IMR-90 (cell line): ENCODE data around the gene ABHD15. TPM values are rescaled to one million over a fixed set of nuclear protein-coding genes. Genes with fewer than 3 reads are reported as not detected.
A peak's percentile ranks its signal among the peaks of the same experiment; 100 is the strongest.

Experiments
- ATAC-seq: fragments of 200-7000 bp; cut with Tn5 transposase; 2 replicates; pipeline ENCODE4 v1.9.1; 2020; ENCODE audit warnings: low read depth, mild to moderate bottlenecking, moderate library complexity
- BruUV-seq: library from RNA; stranded (reverse); fragments of 400-500 nt; replicated peaks from 2 replicates; lab custom pipeline; 2021; lab: Mats Ljungman, UMichigan
- CTCF ChIA-PET: fragments of 300-600 bp; formaldehyde crosslinking; extraction: SDS; loops from one replicate; lab custom pipeline; 2021; ENCODE audit warnings: antibody characterized with exemption; lab: Yijun Ruan, JAX
- POLR2A ChIA-PET: fragments of 300-600 bp; sonication (Branson Sonifier 250); formaldehyde crosslinking; loops from one replicate; lab custom pipeline; 2022; ENCODE audit warnings: antibody characterized with exemption; ENCODE audit not compliant: unreplicated experiment; lab: Charles Lee
- DNase-seq: peaks from one replicate; pipeline ENCODE4 v3.0.0; 2013
- H2AFZ ChIP-seq: replicated peaks from 2 replicates; pipeline ENCODE3; 2013; ENCODE audit warnings: low read length, mild to moderate bottlenecking; ENCODE audit not compliant: poor library complexity
- H2AK5ac ChIP-seq: 2 replicates; pipeline ENCODE4 v1.6.1; 2013; ENCODE audit warnings: low read depth, low read length, inconsistent platforms
- H2AK9ac ChIP-seq: replicated peaks from 2 replicates; pipeline ENCODE3; 2013; ENCODE audit warnings: mild to moderate bottlenecking, low read depth, low read length, moderate library complexity; ENCODE audit not compliant: poor library complexity
- H2BK120ac ChIP-seq: 2 replicates; pipeline ENCODE4 v1.6.1; 2013; ENCODE audit warnings: low read depth, low read length, inconsistent platforms
- H2BK15ac ChIP-seq: 3 replicates; pipeline ENCODE4 v1.6.1; 2013; ENCODE audit warnings: low read depth, low read length, inconsistent platforms
- H2BK20ac ChIP-seq: 2 replicates; pipeline ENCODE4 v1.6.1; 2013; ENCODE audit warnings: low read depth, mild to moderate bottlenecking, inconsistent platforms, low read length, moderate library complexity
- H2BK5ac ChIP-seq: 2 replicates; pipeline ENCODE4 v1.6.1; 2013; ENCODE audit warnings: mild to moderate bottlenecking, low read depth, low read length, inconsistent platforms; ENCODE audit not compliant: poor library complexity, severe bottlenecking
- H3K14ac ChIP-seq: replicated peaks from 2 replicates; pipeline ENCODE4 v1.6.1; 2013; ENCODE audit warnings: low read depth, low read length, inconsistent platforms
- H3K18ac ChIP-seq: 2 replicates; pipeline ENCODE4 v1.6.1; 2013; ENCODE audit warnings: low read depth, low read length, control low read depth
- H3K23ac ChIP-seq: 2 replicates; pipeline ENCODE4 v1.6.1; 2013; ENCODE audit warnings: low read depth, low read length, inconsistent platforms
- H3K27ac ChIP-seq: 2 replicates; pipeline ENCODE4 v1.5.1; 2013; ENCODE audit warnings: mild to moderate bottlenecking, control low read depth, low read length; ENCODE audit not compliant: insufficient read depth
- H3K27me3 ChIP-seq: 2 replicates; pipeline ENCODE4 v1.6.1; 2013; ENCODE audit warnings: low read length; ENCODE audit not compliant: control insufficient read depth, insufficient read depth
- H3K36me3 ChIP-seq: 2 replicates; pipeline ENCODE4 v1.6.1; 2013; ENCODE audit warnings: low read length, mixed read lengths; ENCODE audit not compliant: control insufficient read depth, insufficient read depth
- H3K4ac ChIP-seq: 2 replicates; pipeline ENCODE4 v1.6.1; 2013; ENCODE audit warnings: low read depth, low read length, inconsistent platforms
- H3K4me1 ChIP-seq: 2 replicates; pipeline ENCODE4 v1.6.1; 2013; ENCODE audit warnings: low read length, mixed read lengths; ENCODE audit not compliant: control insufficient read depth, insufficient read depth
- H3K4me2 ChIP-seq: 2 replicates; pipeline ENCODE4 v1.6.1; 2013; ENCODE audit warnings: low read depth, mild to moderate bottlenecking, control low read depth, low read length, moderate library complexity
- H3K4me3 ChIP-seq: 2 replicates; pipeline ENCODE4 v1.5.1; 2013; ENCODE audit warnings: low read depth, mild to moderate bottlenecking, control low read depth, low read length, moderate library complexity; ENCODE audit not compliant: insufficient read depth
- H3K56ac ChIP-seq: 2 replicates; pipeline ENCODE4 v1.6.1; 2013; ENCODE audit warnings: low read length, inconsistent platforms; ENCODE audit not compliant: insufficient read depth; ENCODE audit errors: extremely low read depth
- H3K79me1 ChIP-seq, 2 experiments: 2 replicates each; pipeline ENCODE4 v1.6.1; 2013; ENCODE audit warnings: low read length in 2 of 2, inconsistent platforms in 1 of 2, low read depth in 1 of 2
- H3K9ac ChIP-seq: 2 replicates; pipeline ENCODE4 v1.6.1; 2013; ENCODE audit warnings: low read depth, low read length, control low read depth
- H3K9me1 ChIP-seq: 2 replicates; pipeline ENCODE4 v1.6.1; 2013; ENCODE audit warnings: low read length, inconsistent platforms; ENCODE audit not compliant: insufficient read depth
- H3K9me3 ChIP-seq: 2 replicates; pipeline ENCODE4 v1.6.1; 2013; ENCODE audit warnings: low read length; ENCODE audit not compliant: control insufficient read depth, insufficient read depth
- H4K20me1 ChIP-seq: 2 replicates; pipeline ENCODE4 v1.6.1; 2013; ENCODE audit warnings: low read length, inconsistent platforms; ENCODE audit not compliant: insufficient read depth
- H4K5ac ChIP-seq: 2 replicates; pipeline ENCODE4 v1.6.1; 2013; ENCODE audit warnings: mild to moderate bottlenecking, low read depth, low read length, control low read depth
- H4K8ac ChIP-seq, 2 experiments: 2 replicates each; pipeline ENCODE4 v1.6.1; 2013; ENCODE audit warnings: low read depth in 2 of 2, low read length in 2 of 2, control low read depth in 1 of 2, inconsistent platforms in 1 of 2
- H4K91ac ChIP-seq: 2 replicates; pipeline ENCODE4 v1.6.1; 2013; ENCODE audit warnings: low read depth, low read length, inconsistent platforms; ENCODE audit not compliant: insufficient read depth
- BHLHE40 ChIP-seq: fragments of 150-350 bp; IDR thresholded peaks from 2 replicates; pipeline ENCODE4 v1.6.1; 2016; ENCODE audit warnings: mild to moderate bottlenecking, low read depth, low read length
- MAFK ChIP-seq: IDR thresholded peaks from 2 replicates; pipeline ENCODE4 v1.6.1; 2012; ENCODE audit warnings: low read depth, low read length, improper control_type of control experiment
- MXI1 ChIP-seq: IDR thresholded peaks from 2 replicates; pipeline ENCODE4 v1.6.1; 2012; ENCODE audit warnings: low read depth, mild to moderate bottlenecking, low read length, moderate library complexity, borderline replicate concordance
- NFE2L2 ChIP-seq: fragments of 150-350 bp; IDR thresholded peaks from 2 replicates; pipeline ENCODE4 v1.6.1; 2016; ENCODE audit warnings: low read depth, mild to moderate bottlenecking, low read length
- RFX5 ChIP-seq: IDR thresholded peaks from 2 replicates; pipeline ENCODE4 v1.8.0; 2012; ENCODE audit warnings: low read depth, mild to moderate bottlenecking, low read length, moderate library complexity
- WGBS, 2 experiments: methylation state at CpG; one replicate each; pipeline versions ENCODE4 v1.1.5 to v1.1.7; 2013; ENCODE audit warnings: missing lambda C conversion rate in 2 of 2; ENCODE audit not compliant: insufficient read length in 1 of 2; ENCODE audit errors: extremely low coverage in 2 of 2; 5-methylcytosine and 5-hydroxymethylcytosine counted together
- dilution Hi-C: fragments of 300-500 bp; cut with HindIII; formaldehyde crosslinking; loops from one replicate; pipeline ENCODE4 v1.14.3; 2018; ENCODE audit warnings: low sequenced_read_pairs; ENCODE audit not compliant: unreplicated experiment
- in situ Hi-C: fragments of 300-500 bp; cut with MboI; formaldehyde crosslinking; loops from 3 replicates; pipeline ENCODE4 v1.14.3; 2019; ENCODE audit warnings: low sequenced_read_pairs, inconsistent platforms, mixed read lengths
- intact Hi-C: fragments of 100-400 bp; cut with micrococcal nuclease; formaldehyde crosslinking; loops from 2 replicates; pipeline ENCODE4 v1.10.0; 2022
- polyA plus RNA-seq, 3 experiments: library from polyadenylated mRNA; depleted of rRNA; stranded (reverse); fragments of >200 nt; gene quantifications; 2 replicates each; pipeline ENCODE4 v1.2.3, GENCODE V29; 2012; ENCODE audit warnings: low replicate concordance in 1 of 3
- total RNA-seq: library from RNA; depleted of rRNA; stranded (reverse); fragments of >200 nt; gene quantifications from 2 replicates; pipeline ENCODE4 v1.2.3, GENCODE V29; 2012
- TF ChIP-seq, protein P1 (sequence below): fragments of 150-350 bp; IDR thresholded peaks from 2 replicates; pipeline ENCODE4 v1.6.1; 2017; ENCODE audit warnings: mild to moderate bottlenecking, antibody characterized with exemption, low read length, low read depth

ABHD15 gene
- total and polyA plus RNA-seq, 2 of the 4 experiments (the other 2 are of a cell fraction), result 3.2 to 4.6 TPM

DNA sequence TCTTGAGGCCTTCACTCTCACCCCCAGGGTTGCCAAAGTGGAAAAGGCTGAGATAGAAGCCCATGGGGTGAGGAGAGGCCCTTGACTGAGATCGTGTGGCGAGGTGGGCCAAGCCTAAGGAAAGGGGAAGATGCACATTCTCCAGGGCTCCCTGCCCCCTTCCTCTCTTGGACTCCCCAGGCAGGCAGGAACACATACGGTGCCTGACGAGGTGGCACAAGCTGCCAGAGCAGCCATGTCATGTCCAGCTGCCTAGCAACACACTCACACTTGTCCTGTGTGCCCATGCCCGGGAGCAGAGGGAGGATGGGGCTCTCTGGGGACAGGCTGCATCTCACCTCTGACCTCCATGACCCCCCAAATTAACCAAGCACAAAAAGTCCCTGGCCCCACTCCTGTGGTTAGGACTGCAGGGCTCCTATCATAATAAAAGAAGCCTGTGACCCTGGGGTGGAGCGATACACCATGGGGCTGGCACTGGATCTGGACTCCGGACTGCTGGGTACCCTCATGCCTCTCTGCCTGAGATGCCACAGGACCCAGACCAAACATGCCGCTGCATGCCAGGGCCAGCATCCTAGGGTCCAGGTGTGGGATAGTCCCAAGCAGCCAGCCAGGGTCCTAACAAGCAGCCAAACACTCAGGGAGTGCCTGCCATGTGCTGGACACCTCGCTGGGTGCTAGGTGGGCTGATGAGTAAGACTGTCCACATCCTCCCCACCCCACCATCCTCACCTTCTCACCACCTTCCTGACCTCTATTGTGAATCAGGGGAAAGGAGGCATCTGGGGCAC, 20.0 kb upstream of the ABHD15 start:
- Histone ChIP-seq H2BK15ac (no peak overlapping the region), H3K23ac (peak overlapping the region; percentile 72), H3K9me1 (peaks cover 26% of the 10 kb centered on the region), H3K27me3 (no peaks in the 10 kb centered on the region), H4K20me1 (peaks cover 58% of the 10 kb centered on the region), H2AK5ac (peak overlapping the region; percentile 17; the same call in 1 of the 2 replicates), H2BK5ac (no peak overlapping the region), H3K4me3 (no peak overlapping the region), H3K9me3 (no peaks in the 10 kb centered on the region), H4K91ac (no peak overlapping the region), H3K18ac (no peak overlapping the region), H3K79me1 (peaks cover 38 to 75% of the 10 kb centered on the region in 2 experiments), H3K9ac (no peak overlapping the region), H3K4me1 (peaks cover 41% of the 10 kb centered on the region), H3K36me3 (peaks cover 16% of the 10 kb centered on the region), H2BK120ac (no peak overlapping the region), H4K5ac (no peak overlapping the region), H2BK20ac (no peak overlapping the region), H3K27ac (no peak overlapping the region), H4K8ac (no peak overlapping the region), H3K4ac (peak overlapping the region; percentile 51; the same call in 1 of the 2 replicates), H3K14ac (peak overlapping the region; percentile 8; the same call in 1 of the 2 replicates), H3K56ac (no peak overlapping the region), H3K4me2 (peak overlapping the region; percentile 20; the same call in 1 of the 2 replicates), H2AK9ac (peak overlapping the region; percentile 33), H2AFZ (no peak overlapping the region)
- DNase-seq (no peak), ATAC-seq (no peak)
- in situ Hi-C loops, result no loop called here
- no TSS peak for BruUV-seq
- ChIA-PET POLR2A (interaction anchor here (0.6 kb wide), 1 partner anchor 13 kb away, joined by 3 read pairs; no protein-coding TSS in a partner anchor), CTCF (no interaction called here)
- dilution Hi-C loops, result no loop called here
- TF ChIP-seq MAFK (no peak), RFX5 (no peak), BHLHE40 (no peak), MXI1 (no peak), NFE2L2 (no peak)
- TF ChIP-seq, protein P1, sequence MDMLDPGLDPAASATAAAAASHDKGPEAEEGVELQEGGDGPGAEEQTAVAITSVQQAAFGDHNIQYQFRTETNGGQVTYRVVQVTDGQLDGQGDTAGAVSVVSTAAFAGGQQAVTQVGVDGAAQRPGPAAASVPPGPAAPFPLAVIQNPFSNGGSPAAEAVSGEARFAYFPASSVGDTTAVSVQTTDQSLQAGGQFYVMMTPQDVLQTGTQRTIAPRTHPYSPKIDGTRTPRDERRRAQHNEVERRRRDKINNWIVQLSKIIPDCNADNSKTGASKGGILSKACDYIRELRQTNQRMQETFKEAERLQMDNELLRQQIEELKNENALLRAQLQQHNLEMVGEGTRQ, result no peak
- 100% methylated on average over 1 of the region's 9 CpGs; no CpG with 5 or more reads in 1 of the 2 experiments for WGBS, 2 experiments
- intact Hi-C loops, result no loop called here
